PC-3 (cell line): ENCODE results near the gene SNX27.

Experiments used
- CTCF ChIP-seq: fragments of 300-600 bp; sonication (generic); conservative IDR thresholded peaks from 2 replicates; pipeline ENCODE4 v1.5.1; 2017; ENCODE audit warnings: antibody characterized with exemption, low read depth, mild to moderate bottlenecking, low read length
- EZH2 ChIP-seq: fragments of 300-600 bp; sonication (generic); IDR thresholded peaks from one replicate; pipeline ENCODE4 v1.6.1; 2017; ENCODE audit warnings: antibody characterized with exemption, mild to moderate bottlenecking, low read length; ENCODE audit not compliant: unreplicated experiment
- EZH2phosphoT487 ChIP-seq: fragments of 300-600 bp; sonication (generic); IDR thresholded peaks from 2 replicates; pipeline ENCODE4 v1.6.1; 2018; ENCODE audit warnings: mild to moderate bottlenecking, antibody characterized with exemption, low read length, borderline replicate concordance

- TF ChIP-seq EZH2 (no peak), CTCF (no peak), EZH2phosphoT487 (no peak)
Observed at GRCh38 chr1:151718011-151718431, 106.2 kb downstream of the SNX27 start.
